NB4 (cell line): ENCODE measurements around the gene BTBD2.

ENCODE experiments used
- CTCF ChIP-seq: IDR thresholded peaks from one replicate; pipeline ENCODE4 v1.5.1; 2012; ENCODE audit warnings: low read depth, low read length
- MAX ChIP-seq: IDR thresholded peaks from 2 replicates; pipeline ENCODE4 v1.6.1; 2011; ENCODE audit warnings: low read depth, low read length
- MYC ChIP-seq: IDR thresholded peaks from 2 replicates; pipeline ENCODE4 v1.6.1; 2011; ENCODE audit warnings: low read depth, low read length
- POLR2A ChIP-seq: IDR thresholded peaks from 2 replicates; pipeline ENCODE4 v1.6.1; 2011; ENCODE audit warnings: mild to moderate bottlenecking; ENCODE audit not compliant: insufficient read length; ENCODE audit errors: extremely low read depth

GRCh38 chr19:2033825-2034159 is 18.3 kb upstream of the BTBD2 start:
- TF ChIP-seq CTCF (no peak), POLR2A (no peak), MYC (no peak), MAX (no peak)
